G401 (cell line): ENCODE results near the gene SLC35F1. TPM values are rescaled to one million over a fixed set of nuclear protein-coding genes. Genes with fewer than 3 reads are reported as not detected.
"Not testable (repeated sequence)": the region's sequence is repeated elsewhere in the genome, so short reads cannot be mapped to it uniquely, and the experiment has no call there.

Source experiments
- DNase-seq: peaks from one replicate; pipeline ENCODE4 v3.0.0-alpha.2; 2015; ENCODE audit warnings: low spot score
- in situ Hi-C: cut with HindIII; loops from 2 replicates; pipeline ENCODE4 v1.10.0; 2016; ENCODE audit warnings: low sequenced_read_pairs, mixed read lengths
- total RNA-seq: library from RNA; depleted of rRNA; stranded (reverse); fragments of >200 nt; shearing (Covaris generic); gene quantifications from 2 replicates; pipeline ENCODE4 v1.2.3, GENCODE V29; 2014

Gene SLC35F1
- total RNA-seq, 1 experiment from 2014 or later: not detected

DNA sequence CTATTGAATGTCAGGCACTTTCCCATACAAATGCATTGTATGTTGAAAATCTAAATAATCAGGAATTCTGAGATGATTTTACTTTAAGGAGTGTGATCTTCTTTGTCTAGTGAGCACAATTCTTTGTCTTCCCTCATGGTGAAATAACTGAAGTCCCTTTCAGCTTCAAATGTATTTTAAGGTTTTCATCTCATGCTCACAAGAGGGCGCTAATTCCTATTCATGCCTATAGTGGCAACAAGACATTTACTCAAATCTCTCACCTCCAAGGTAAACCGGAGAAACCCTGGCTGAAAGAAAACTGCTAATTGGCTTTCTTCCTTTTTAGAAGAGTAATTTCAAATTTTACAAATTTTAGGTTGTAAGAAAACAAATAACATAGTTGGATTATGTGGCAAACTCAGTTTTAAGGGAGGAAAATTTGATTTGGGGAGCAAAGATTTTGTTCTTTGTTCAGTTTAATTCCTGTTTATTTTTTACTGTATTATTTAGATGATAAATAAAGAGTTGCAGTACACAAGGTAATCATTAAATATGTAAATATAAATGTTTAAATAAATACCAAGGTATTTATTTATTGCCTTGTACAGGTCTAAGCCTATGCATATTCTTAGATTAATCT, 69.1 kb downstream of the SLC35F1 start:
- DNase-seq: peak; percentile 77
- in situ Hi-C loops: no loop called here

DNA sequence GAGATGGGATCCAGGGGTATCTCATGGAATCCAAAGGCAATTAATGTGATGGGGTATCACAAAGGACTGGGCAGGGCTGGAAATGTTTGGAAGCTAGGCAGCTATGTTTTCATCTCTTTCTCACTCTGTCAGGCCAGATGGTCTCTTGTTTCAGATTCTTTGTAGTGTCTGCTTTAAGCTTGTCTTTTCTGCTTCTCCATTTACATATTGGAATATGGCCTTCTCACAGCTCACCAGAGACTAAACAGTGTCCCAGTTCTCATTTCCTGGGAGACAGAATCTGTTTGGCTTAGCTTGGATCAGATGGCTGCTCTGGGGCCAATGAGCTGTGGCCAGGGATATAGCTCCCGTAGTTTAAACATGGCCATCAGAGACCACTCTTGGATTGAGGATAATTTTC, 78.9 kb downstream of the SLC35F1 start:
- in situ Hi-C loops: no loop called here
- DNase-seq: no peak

DNA sequence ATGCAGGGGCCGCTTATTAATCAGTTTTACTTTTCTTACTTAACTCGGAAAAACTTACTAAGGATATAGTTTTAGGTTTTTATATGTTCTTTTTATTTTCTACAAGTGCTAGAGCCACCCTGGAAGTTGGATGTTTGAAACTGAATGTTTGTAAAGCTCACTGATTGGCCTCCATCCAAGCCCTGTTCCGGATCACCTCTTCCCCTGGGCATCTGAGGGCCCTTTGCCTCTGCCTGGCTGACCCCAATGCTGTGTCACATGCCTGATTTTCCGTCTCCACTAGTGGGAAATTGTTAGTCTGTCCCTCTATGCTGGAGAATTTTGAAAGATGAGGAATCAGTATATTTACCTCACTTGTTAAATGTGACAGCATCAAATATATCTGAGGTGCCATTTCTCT, 79.3 kb downstream of the SLC35F1 start:
- DNase-seq: no peak
- in situ Hi-C loops: no loop called here

DNA sequence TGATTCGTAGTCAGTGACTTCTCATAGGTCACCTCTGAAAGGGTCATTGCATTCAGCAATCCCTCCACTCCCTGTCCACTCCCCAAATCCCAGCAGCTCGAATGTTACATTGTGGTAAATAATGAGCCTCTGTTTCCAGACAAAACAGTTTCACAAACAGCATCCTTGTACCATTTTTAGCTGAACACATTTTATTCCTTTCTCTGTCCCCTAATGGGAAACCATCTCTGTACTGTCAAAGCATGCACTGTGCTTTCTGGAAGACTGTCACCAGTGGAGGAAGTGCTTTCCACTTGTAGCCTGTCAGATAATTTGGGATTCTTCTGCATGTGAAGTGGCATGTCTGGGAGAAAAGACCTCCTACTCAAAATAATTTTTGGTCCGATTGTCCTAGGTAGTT, 82.0 kb downstream of the SLC35F1 start:
- no peak for DNase-seq
- in situ Hi-C loops: no loop called here

DNA sequence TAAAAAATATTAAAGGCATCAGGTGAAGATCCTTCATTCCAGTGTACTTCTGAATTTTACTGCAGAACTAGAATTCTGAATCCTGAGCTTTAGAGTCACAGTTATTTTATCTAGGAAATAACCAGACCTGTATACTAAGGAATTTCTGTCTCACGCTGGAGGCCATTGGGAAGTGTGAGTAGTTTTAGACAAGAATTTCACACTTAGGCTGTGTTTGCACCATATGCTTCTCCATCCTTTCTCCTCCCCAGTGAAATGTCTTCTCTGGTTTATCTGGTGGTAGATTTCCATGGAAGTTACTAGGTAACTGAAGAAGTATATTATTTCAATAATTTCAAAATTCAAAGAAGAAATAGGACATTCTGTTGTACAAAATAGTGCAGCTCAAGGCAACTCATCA, 83.1 kb downstream of the SLC35F1 start:
- DNase-seq: no peak
- in situ Hi-C loops: no loop called here

DNA sequence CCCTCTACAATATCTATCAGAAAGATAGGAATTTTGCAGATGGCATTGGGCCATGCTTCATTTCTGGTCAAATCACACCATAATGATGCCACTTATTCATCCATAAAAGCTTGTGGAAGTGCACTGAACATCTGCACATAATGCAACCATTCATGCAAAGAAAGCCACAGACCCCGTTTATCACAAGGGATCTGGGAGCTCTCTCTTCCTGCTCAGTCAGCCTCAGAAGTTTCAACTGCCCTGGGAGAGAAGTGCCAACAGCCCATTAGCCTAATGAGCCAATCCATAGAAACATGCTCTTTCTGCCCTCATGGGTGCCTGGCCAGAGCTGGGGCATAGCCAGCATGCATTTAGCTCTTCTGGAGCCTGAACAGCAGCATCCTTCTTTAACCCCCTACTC, 85.8 kb downstream of the SLC35F1 start:
- DNase-seq: no peak
- in situ Hi-C loops: no loop called here

DNA sequence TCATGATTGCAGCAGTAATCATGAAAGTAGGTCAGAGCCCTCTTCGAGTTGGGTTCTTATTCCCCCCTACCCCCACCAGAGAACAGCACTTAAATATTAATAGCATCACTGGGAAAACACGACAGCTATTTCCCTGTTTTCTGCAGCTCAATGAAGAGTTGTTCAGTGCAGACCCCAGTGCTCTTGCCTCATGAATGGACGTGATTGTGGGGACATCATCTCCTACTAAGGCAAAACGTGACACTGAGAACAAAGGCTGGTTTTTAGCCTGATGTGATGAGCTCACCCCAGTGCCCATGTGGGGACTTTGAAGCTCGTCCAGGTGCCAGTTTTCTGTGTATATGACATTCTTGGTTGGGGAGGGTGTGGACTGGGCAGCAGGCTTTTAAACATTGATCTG, 105.9 kb downstream of the SLC35F1 start:
- DNase-seq: peak; percentile 3
- in situ Hi-C loops: no loop called here

DNA sequence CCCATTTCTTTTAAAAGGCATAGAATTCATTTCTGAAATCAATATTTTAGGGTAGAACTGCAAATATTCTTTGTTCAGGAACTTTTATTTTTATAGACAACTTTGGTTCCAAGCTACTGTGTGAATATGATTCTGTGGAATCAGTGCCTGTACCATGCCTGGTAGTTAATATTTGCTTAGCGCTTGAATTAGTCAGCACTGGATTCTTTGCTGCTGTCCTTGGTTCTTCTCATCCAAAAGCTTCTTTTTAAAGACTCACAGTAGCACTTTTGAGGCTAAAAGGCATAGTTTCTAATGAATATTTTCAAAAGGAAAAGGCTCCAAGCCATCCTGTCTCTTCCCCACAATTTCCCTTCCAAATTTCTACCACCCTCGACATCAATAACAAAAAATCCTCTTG, 109.5 kb downstream of the SLC35F1 start:
- in situ Hi-C loops: no loop called here
- DNase-seq: no peak

DNA sequence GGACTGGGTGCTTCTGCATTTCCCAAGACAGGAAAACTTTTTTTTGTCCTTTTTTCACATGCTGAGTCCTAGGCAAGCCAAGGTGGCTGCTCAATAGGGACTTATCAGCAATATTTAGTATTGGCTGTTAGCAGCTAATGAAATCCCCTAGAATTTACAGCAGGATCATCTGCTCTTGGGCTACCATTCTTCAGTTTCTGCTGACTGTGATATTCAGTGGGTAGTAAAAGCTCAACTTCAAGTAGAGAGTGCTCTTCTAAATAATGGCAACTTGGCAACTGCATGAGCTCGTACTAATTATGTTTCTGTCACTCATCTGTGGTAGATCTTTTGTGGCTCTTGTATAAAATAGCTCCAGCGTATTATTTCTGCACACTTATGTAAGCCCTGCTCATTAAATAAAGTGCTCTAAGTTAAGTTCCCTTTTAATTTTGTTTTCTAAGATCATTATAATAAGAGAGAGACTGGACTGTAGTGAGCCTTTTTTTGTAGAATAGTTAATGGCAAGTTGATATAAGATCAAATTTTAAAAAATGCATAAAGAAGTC, 110.3 kb downstream of the SLC35F1 start:
- no peak for DNase-seq
- in situ Hi-C loops: no loop called here

DNA sequence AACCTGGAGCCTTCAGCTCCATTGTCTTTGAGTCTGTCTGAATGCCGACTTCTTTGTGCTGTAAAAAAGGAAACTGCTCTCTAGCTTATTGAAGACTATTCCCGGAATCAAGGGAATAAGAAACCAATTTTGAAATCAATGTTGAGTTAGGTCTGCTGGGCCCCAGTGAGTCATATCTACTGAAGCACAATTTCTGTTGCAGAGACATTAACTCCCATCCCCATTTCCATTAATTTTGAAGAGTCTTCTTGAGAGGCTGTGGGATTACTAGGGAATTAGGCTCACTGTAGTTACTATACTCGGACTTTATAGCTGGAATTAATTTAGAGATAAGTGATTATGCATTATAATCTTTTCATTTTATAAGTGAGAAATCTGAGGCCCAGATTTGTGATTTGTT, 116.7 kb downstream of the SLC35F1 start:
- in situ Hi-C loops: no loop called here
- DNase-seq: no peak

DNA sequence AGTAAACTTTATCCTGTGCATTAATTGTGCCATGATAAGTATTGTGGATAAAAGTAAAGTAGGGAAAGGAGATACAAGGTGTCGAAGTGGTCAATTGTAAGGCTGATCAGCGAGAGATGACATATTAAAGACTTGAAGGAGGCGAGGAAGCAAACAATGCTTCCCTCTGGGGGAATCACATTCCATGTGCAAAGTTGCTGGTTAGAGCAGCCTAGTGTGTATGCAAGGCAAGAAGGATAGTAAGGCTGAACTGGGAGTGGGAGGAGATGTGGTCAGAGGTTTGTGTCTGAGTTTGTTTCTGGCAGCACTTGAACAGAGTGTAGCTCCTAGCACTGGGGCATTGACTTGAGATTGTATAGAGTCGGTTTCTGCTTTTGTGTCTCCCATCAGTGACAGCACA, 122.9 kb downstream of the SLC35F1 start:
- DNase-seq: no peak
- in situ Hi-C loops: no loop called here

DNA sequence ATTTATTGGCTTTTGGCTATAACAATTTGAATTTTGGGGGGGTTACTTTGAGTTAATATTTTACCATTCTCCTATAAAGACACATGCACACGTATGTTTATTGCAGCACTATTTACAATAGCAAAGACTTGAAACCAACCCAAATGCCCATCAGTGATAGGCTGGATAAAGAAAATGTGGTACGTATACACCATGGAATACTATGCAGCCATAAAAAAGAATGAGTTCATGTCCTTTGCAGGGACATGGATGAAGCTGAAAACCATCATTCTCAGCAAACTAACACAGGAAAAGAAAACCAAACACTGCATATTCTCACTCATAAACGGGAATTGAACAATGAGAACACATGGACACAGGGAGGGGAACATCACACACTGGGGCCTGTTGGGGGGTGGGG, 130.4 kb downstream of the SLC35F1 start:
- in situ Hi-C loops, DNase-seq: not testable (repeated sequence)

DNA sequence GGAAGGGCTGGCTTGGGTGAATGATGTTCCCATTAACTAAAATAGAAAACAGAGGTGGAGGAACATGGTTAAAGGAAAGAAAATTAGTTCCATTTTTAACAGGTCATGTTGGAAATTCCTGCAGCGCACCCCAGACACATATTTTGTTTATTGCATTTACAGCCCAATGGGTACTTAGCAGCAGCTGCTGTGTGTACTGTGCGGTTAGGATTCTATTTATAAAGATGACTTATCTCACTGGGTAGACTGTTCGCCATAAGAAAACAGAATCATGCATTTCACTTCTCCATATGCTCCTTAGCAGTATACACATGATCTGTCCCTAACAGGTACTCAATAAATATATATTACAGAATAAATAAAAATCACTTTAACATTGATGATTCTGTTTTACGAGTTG, 135.8 kb downstream of the SLC35F1 start:
- DNase-seq: no peak
- in situ Hi-C loops: no loop called here

DNA sequence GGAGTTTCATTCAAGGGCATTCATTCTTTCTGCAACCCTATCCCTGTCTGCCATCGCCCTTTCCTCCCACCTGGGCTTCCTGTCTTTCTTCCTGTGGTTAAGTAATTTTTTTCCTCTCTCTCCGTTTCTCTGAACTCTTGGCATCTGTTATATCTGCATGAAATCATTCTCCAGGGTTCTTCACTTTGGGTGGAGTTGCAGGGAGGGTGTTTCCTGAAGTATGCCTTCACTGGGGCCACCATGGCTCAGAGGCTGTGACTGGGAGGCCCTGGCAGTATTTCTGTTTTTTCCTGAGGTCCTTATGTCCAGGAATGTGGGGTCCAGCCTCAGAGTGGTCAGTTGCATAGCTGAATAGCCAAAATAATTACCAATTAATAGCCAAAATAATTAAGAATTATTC, 137.2 kb downstream of the SLC35F1 start:
- no peak for DNase-seq
- in situ Hi-C loops: no loop called here

DNA sequence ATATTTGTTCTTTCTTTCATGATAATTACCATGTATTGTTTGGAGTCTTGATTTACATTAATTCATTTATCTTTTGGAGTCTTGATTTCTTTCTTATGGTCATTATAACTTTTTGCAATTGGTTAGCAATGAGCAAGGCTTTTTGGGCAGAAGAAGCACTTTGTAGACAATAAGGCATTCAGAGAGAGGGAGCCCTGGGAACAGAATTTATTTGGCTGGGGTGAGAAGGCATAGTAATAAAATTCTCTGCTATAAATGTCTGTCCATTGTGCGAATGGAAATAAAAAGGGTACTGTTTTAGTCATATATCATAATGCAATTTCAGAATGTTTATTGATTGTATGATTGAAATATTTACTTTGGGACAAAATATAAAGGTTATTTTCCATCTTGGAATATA, 147.0 kb downstream of the SLC35F1 start:
- DNase-seq: no peak
- in situ Hi-C loops: no loop called here

DNA sequence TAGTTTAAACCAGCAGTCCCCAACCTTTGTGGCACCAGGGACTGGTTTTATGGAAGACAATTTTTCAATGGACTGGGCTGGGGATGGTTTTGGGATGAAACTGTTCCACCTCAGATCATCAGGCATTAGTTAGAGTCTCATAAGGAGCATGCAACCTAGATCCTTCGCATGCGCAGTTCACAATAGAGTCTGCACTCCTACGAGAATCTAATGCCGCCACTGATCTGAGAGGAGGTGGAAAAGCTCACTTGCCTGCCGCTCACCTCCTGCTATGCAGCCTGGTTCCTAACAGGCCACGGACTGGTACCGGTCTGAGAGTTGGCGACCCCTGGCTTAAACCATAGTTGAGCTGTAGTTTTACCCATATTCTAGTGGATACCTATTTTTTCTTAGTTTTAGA, 154.6 kb downstream of the SLC35F1 start:
- in situ Hi-C loops: no loop called here

DNA sequence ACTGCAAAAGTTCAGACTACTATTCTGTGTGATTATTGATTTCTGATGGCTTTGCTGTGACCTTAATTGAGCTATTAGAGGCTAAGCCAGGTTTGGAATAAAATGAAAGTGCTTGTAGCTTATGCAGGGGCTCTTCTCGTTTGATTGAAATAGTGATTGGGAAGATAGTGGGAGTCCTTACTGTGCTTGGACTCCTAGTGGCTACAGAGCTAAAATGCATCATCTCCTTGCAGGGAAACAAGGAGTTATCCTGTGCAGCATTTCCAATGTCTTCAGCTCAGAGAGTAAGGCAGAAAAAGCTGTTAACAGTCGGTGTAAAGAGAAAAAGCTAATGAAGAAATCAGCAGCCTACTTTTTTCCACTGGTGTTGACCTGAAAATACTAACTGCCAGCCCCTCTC, 173.5 kb downstream of the SLC35F1 start:
- in situ Hi-C loops: no loop called here
- no peak for DNase-seq

More for the DNA sequence above, 154.6 kb downstream of the SLC35F1 start:
- DNase-seq: no peak

DNA sequence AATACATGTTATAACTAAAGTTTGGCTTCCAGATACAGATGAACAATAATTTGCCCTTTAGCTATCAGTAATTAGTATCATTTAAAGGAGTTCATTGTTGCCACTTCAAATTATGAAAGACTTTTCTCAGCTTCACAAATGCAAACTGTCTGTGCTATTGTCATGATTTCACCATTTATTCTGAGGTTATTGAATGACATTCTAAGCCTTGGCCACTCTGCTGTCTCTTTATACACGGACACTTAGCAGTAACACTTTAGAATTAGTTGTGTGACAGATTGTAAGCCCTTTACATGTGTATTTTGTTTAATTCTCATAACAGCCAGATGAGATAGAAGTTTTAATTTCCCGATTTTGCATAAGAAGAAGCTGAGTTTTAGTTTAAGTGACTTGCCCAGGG, 176.6 kb downstream of the SLC35F1 start:
- in situ Hi-C loops: no loop called here
- no peak for DNase-seq

DNA sequence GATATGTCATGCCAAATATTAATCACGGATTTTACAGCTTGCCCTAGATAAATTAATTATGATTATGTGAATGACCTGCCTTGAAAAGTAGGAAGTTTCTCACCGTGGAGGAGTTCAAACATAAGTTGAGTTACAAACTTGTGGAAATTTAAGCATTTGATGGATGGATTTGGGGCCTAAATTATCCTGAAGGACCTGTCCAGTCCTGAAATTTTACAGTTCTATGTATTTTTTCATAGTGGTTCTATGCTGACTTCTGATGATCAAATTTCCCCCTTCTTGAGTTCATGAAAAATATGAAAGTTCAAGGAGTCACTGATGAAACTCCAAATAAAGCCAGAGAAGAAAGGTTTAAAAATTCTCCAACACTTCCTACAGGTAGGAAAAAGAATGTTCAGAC, 178.6 kb downstream of the SLC35F1 start:
- DNase-seq: no peak
- in situ Hi-C loops: no loop called here

DNA sequence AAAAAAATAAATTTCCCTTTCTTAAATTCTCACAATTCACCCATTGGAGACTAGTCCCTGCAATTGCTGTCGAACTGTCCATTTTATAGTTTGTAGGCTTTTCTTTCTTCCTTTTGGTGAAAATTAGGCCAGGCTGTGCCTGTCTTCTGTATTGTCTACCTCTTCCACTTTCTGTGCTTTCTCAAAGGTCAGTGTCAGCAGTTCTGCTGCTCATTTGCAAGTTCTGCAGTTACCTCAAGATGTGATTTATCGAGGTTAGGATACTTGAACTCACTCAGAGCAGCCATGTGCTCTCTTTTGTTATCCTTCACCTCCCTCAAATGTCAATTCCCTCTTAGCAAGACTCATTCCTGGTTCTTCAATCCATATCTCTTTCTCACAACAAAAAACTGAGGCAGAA, 179.1 kb downstream of the SLC35F1 start:
- no peak for DNase-seq
- in situ Hi-C loops: no loop called here

DNA sequence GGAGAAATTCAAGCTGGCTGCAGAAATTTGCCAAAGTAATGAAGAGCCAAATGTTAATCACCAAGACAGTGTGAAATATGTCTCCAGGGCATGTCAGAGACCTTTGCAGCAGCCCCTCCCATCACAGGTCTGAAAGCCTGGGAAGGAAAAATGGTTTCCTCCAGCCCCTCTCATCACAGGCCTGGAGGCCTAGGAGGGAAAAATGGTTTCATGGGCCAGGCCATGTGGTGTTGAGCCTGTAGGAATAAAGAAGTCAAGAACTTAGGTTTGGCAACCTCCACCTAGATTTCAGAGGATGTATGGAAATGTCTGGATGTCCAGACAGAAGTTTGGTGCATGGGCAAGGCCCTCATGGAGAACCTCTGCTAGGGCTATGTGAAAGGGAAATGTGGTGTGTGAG, 185.0 kb downstream of the SLC35F1 start:
- in situ Hi-C loops: no loop called here
- DNase-seq: no peak

DNA sequence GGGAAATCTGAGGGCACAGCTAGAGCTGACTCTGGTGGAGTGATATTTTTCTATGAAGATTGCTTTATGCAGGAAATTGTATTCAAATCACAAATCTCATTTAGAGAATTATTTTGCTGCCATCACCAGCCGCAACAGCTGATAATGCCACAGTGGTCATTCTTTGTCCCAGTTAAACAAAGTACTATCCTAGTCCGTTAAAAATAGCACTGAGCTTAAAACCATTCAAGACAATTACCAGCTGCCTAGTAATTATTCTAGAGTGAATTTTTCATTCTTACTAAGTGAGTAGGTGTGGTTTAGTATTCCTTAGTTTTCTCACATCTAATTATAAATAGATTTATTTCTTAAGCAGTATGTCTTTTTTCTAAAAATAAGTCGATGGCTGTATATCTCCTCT, 190.5 kb downstream of the SLC35F1 start:
- in situ Hi-C loops: no loop called here
- DNase-seq: no peak
